Measurements from ENCODE around the gene HMGN2. TPM values are rescaled to one million over a fixed set of nuclear protein-coding genes. Genes with fewer than 3 reads are reported as not detected.

HMGN2 gene
- total RNA-seq, 2 donors from 2014 or later: 125 to 165 TPM

DNA sequence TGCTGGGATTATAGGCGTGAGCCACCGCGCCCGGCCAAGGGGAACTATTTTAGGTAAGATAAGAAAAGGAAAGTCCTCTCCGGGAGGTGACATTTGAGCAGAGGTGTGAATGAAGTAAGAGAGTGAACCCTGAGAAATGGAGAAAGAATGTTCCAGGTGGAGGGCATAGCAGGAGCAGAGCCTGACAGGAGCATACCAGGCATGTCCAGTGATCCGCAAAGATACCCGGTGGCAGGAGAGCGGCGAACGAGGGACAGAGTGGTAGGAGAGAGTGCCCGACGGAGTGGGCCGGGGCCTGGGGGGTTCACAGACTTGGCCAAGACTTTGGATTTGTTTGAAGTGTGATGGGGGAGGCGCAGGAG, 49.4 kb downstream of the HMGN2 start:
- intact Hi-C loops (cut with DNase I): no loop called here
- ATAC-seq (no peak), DNase-seq (no peak)

- ATAC-seq (no peak), DNase-seq (no peak)
- intact Hi-C loops (cut with DNase I): no loop called here
These were observed 49.8 kb downstream of the HMGN2 start for GRCh38 chr1:26522073-26522472.

- no peak for ATAC-seq
- intact Hi-C loops (cut with DNase I): no loop called here
- DNase-seq: no peak
These were observed 51.9 kb downstream of the HMGN2 start for GRCh38 chr1:26524181-26524580.

Other genes with a start within 250 kb of the HMGN2 start
- 10 to 100 TPM; 17.7 to 38.6 TPM for gene CEP85, start 238.2 kb upstream of the HMGN2 start, total RNA-seq
- 10 to 100 TPM; 90.6 to 93.9 TPM for gene SH3BGRL3, start 192.4 kb upstream of the HMGN2 start, total RNA-seq
- 10 to 100 TPM; 14.5 to 15.7 TPM for gene UBXN11, start 165.8 kb upstream of the HMGN2 start, total RNA-seq
- gene CD52, start 154.5 kb upstream of the HMGN2 start, total RNA-seq: 10 to 100 TPM in 1 of 2 donors, 1 to 10 TPM in 1; 5.5 to 14.3 TPM
- gene CRYBG2, start 118.3 kb upstream of the HMGN2 start, total RNA-seq: not detected
- under 1 TPM in 1 of 2 donors, not detected in 1; 0.35 TPM for gene ZNF683, start 99.7 kb upstream of the HMGN2 start, total RNA-seq
- gene LIN28A, start 61.6 kb upstream of the HMGN2 start, total RNA-seq: under 1 TPM in 1 of 2 donors, not detected in 1; 0.15 TPM
- gene DHDDS, start 40.1 kb upstream of the HMGN2 start, total RNA-seq: 10 to 100 TPM; 44.7 to 49.6 TPM
- gene RPS6KA1, start 57.3 kb downstream of the HMGN2 start, total RNA-seq: 1 to 10 TPM; 7.4 to 9.3 TPM
- 10 to 100 TPM; 34.5 to 38.5 TPM for gene ARID1A, start 223.6 kb downstream of the HMGN2 start, total RNA-seq